Testis (tissue), 5 donors: ENCODE data around the gene CHD2. TPM values are rescaled to one million over a fixed set of nuclear protein-coding genes. Genes with fewer than 3 reads are reported as not detected.

Source experiments
- DNase-seq: peaks from one replicate; pipeline ENCODE4 v3.0.0-alpha.2; 2019
- H3K27ac ChIP-seq, 2 donors: fragments of 200-600 bp; sonication (generic); one replicate each; pipeline ENCODE4 v1.5.1; 2019
- H3K27me3 ChIP-seq: fragments of 200-600 bp; sonication (generic); one replicate; pipeline ENCODE4 v1.5.1; 2019
- H3K36me3 ChIP-seq: fragments of 200-600 bp; sonication (generic); one replicate; pipeline ENCODE4 v1.5.1; 2017; ENCODE audit warnings: low read depth; ENCODE audit errors: missing control alignments
- H3K4me1 ChIP-seq: fragments of 200-600 bp; sonication (generic); one replicate; pipeline ENCODE4 v1.5.1; 2019
- H3K4me3 ChIP-seq, 2 donors: fragments of 200-600 bp; sonication (generic); one replicate each; pipeline ENCODE4 v1.5.1; 2017 to 2019
- H3K9me3 ChIP-seq: fragments of 200-600 bp; sonication (generic); one replicate; pipeline ENCODE4 v1.5.1; 2017
- POLR2A ChIP-seq: fragments of 450-650 bp; IDR thresholded peaks from one replicate; pipeline ENCODE4 v1.6.1; 2017; ENCODE audit warnings: antibody characterized with exemption, mild to moderate bottlenecking, moderate library complexity
- WGBS, 2 donors: methylation state at CpG; one replicate each; pipeline ENCODE4 v1.1.5; 2018; 5-methylcytosine and 5-hydroxymethylcytosine counted together
- intact Hi-C: fragments of 100-400 bp; cut with DNase I; formaldehyde crosslinking; loops from one replicate; pipeline ENCODE4 v1.15.1; 2023; ENCODE audit warnings: low total_unique reads
- long read RNA-seq, 2 donors: transcript quantifications; one replicate each; lab custom pipeline, GENCODE V29; 2026
- polyA plus RNA-seq: library from polyadenylated mRNA; stranded (reverse); fragments of 350-450 nt; fragmentation: Illumina TruSeq; extraction: RNeasy Lipid Tissue Mini Kit (QIAGEN cat#74804); gene quantifications from one replicate; pipeline ENCODE4 v1.2.3, GENCODE V29; 2014; ENCODE audit warnings: low read depth, low replicate concordance; ENCODE audit not compliant: insufficient read depth
- total RNA-seq, 2 donors: library from RNA; depleted of rRNA; stranded (reverse); fragments of >200 nt; gene quantifications; one replicate each; pipeline ENCODE4 v1.2.3, GENCODE V29; 2016
- TF ChIP-seq, protein P1 (sequence below), 3 experiments: fragments of 450-650 bp in 2 of 3; fragments of 200-600 bp in 1 of 3; sonication (generic) in 1 of 3; IDR thresholded peaks; one replicate each; pipeline ENCODE4 v1.5.1; 2016 to 2019; ENCODE audit warnings: antibody characterized with exemption in 3 of 3, mild to moderate bottlenecking in 2 of 3, moderate library complexity in 1 of 3

CHD2 gene
- total RNA-seq: 100 to 1,000 TPM; 113 to 129 TPM
- 64.5 TPM for polyA plus RNA-seq
- long read RNA-seq, donor 1, transcript CHD2-212 (2 exons, 1,740 nt): major isoform, 10 of 62 reads
- long read RNA-seq, donor 1, partial matches to known transcripts: 49 of 62 reads
- long read RNA-seq, donor 1, other reads (novel, unspliced or antisense): 0 of 62 reads
- long read RNA-seq, donor 2, partial matches to known transcripts: 9 of 12 reads
- long read RNA-seq, donor 2, other reads (novel, unspliced or antisense): 0 of 12 reads

DNA sequence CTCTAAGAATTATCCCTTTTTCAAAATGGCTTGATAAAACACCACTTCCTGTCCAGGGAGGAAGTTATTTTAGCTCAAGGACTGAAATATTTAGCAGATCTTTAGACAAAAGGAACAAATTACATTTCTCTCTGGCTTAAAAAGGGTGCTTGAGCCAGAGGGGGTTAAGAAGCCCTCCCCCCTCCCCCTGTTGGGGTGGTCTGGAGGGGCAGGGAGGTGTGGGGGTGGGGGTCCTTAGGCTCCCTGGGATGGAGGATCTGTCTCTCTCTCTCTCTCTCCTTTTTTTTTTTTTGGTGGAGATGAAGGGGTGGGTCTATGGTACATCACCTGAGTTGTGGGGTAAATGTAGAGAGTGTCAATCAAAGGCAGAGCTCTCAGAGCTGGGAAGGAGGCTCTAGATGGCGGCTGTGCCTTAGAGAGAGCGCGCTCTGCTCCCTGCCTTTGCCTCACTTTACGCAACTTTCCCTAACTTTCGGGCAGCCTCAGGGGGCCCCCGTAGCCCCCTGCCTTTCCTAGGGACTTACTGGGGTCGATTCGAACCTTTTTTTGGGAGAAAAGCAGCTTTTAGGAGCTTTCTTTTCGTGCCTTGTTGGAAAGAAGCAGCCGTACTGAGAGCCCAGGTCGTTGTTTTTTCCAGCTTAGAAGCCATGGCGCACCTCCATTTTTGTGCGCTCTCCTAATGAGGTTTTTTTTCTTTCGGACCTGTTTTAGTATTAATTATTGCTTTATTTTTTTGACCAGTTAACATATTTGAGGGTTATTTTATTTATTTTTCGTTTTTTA, at the start of gene CHD2:
Gene CHD2 (plus strand): TSS at position 377 of the 783 bp plus-strand sequence. CDS start 914 bp downstream, outside the sequence.
- peak; percentile 87 for DNase-seq
- peaks cover 12% of the 10 kb centered on the region for H3K4me1 ChIP-seq
- no peaks in the 10 kb centered on the region for H3K9me3 ChIP-seq
- 0% methylated on average over 15 of the region's 15 CpGs for WGBS, 2 donors
- no peak for TF ChIP-seq POLR2A
- TF ChIP-seq, protein P1, sequence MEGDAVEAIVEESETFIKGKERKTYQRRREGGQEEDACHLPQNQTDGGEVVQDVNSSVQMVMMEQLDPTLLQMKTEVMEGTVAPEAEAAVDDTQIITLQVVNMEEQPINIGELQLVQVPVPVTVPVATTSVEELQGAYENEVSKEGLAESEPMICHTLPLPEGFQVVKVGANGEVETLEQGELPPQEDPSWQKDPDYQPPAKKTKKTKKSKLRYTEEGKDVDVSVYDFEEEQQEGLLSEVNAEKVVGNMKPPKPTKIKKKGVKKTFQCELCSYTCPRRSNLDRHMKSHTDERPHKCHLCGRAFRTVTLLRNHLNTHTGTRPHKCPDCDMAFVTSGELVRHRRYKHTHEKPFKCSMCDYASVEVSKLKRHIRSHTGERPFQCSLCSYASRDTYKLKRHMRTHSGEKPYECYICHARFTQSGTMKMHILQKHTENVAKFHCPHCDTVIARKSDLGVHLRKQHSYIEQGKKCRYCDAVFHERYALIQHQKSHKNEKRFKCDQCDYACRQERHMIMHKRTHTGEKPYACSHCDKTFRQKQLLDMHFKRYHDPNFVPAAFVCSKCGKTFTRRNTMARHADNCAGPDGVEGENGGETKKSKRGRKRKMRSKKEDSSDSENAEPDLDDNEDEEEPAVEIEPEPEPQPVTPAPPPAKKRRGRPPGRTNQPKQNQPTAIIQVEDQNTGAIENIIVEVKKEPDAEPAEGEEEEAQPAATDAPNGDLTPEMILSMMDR (IDR thresholded peaks at IDR 0.05): no peak
- peak within 1 kb of the TSS; percentile 91 to 98 for H3K27ac ChIP-seq
- no peaks in the 10 kb centered on the region for H3K36me3 ChIP-seq
- H3K27me3 ChIP-seq: no peaks in the 10 kb centered on the region
- intact Hi-C loops: loop anchor here (5.0 kb wide), 1 partner anchor 93 kb away; no protein-coding TSS in a partner anchor
- peak within 1 kb of the TSS; percentile 43 to 63 for H3K4me3 ChIP-seq

- intact Hi-C loops: no loop called here
- WGBS, 2 donors: 76 to 84% methylated on average over 9 of the region's 9 CpGs
- Histone ChIP-seq H3K27ac (no peak overlapping the region), H3K4me1 (no peaks in the 10 kb centered on the region), H3K27me3 (no peaks in the 10 kb centered on the region), H3K4me3 (no peak overlapping the region), H3K9me3 (no peaks in the 10 kb centered on the region), H3K36me3 (no peaks in the 10 kb centered on the region)
- DNase-seq: no peak
- TF ChIP-seq, protein P1 (IDR thresholded peaks at IDR 0.05): no peak
- TF ChIP-seq POLR2A: no peak
These were observed 46.9 kb upstream of the CHD2 start for GRCh38 chr15:92853222-92853621.

- Histone ChIP-seq H3K4me1 (no peaks in the 10 kb centered on the region), H3K27ac (no peak overlapping the region), H3K36me3 (no peaks in the 10 kb centered on the region), H3K9me3 (no peaks in the 10 kb centered on the region), H3K27me3 (no peaks in the 10 kb centered on the region), H3K4me3 (no peak overlapping the region)
- no peak for TF ChIP-seq POLR2A
- TF ChIP-seq, protein P1 (IDR thresholded peaks at IDR 0.05): no peak
- intact Hi-C loops: no loop called here
- DNase-seq: no peak
- WGBS, 2 donors: 88 to 100% methylated on average over 1 of the region's 1 CpG
These were observed 38.4 kb upstream of the CHD2 start for GRCh38 chr15:92861742-92862141.

GRCh38 chr15:92864127-92864814, 35.9 kb upstream of the CHD2 start:
- no peak for TF ChIP-seq POLR2A
- TF ChIP-seq, protein P1 (IDR thresholded peaks at IDR 0.05): no peak
- 70 to 84% methylated on average over 1 of the region's 1 CpG for whole genome bisulfite sequencing, 2 donors
- Histone ChIP-seq H3K27ac (no peak overlapping the region), H3K4me1 (no peaks in the 10 kb centered on the region), H3K36me3 (no peaks in the 10 kb centered on the region), H3K9me3 (no peaks in the 10 kb centered on the region), H3K4me3 (no peak overlapping the region), H3K27me3 (no peaks in the 10 kb centered on the region)
- no peak for DNase-seq
- intact Hi-C loops: no loop called here
